Endodermal cell (in vitro differentiated cells): Measurements from ENCODE around the gene CHST2. TPM values are rescaled to one million over a fixed set of nuclear protein-coding genes. Genes with fewer than 3 reads are reported as not detected.
A peak's percentile ranks its signal among the peaks of the same experiment; 100 is the strongest.

Experiments used
- DNase-seq: peaks from one replicate; pipeline ENCODE4 v3.0.0-alpha.2; 2017
- H3K27ac ChIP-seq: 2 replicates; pipeline ENCODE4 v1.5.1; 2013; ENCODE audit warnings: mild to moderate bottlenecking, low read depth, low read length, moderate library complexity
- H3K27me3 ChIP-seq: 2 replicates; pipeline ENCODE4 v1.6.1; 2013; ENCODE audit warnings: mild to moderate bottlenecking, low read length, moderate library complexity; ENCODE audit not compliant: insufficient read depth, control insufficient read depth, poor library complexity, severe bottlenecking
- H3K36me3 ChIP-seq: 2 replicates; pipeline ENCODE4 v1.7.0; 2013; ENCODE audit warnings: mild to moderate bottlenecking, low read length, moderate library complexity; ENCODE audit not compliant: control insufficient read depth, insufficient read depth
- H3K4me1 ChIP-seq: one replicate; pipeline ENCODE4 v1.7.0; 2013; ENCODE audit warnings: low read length; ENCODE audit not compliant: control insufficient read depth, insufficient read depth
- H3K4me3 ChIP-seq: 2 replicates; pipeline ENCODE4 v1.5.1; 2013; ENCODE audit warnings: mild to moderate bottlenecking, low read length, moderate library complexity
- H3K9ac ChIP-seq: 2 replicates; pipeline ENCODE4 v1.6.1; 2013; ENCODE audit warnings: mild to moderate bottlenecking, low read length, moderate library complexity; ENCODE audit not compliant: poor library complexity, severe bottlenecking; ENCODE audit errors: extremely low read depth
- H3K9me3 ChIP-seq: 2 replicates; pipeline ENCODE4 v1.6.1; 2013; ENCODE audit warnings: mild to moderate bottlenecking, low read length, moderate library complexity; ENCODE audit not compliant: control insufficient read depth
- H3K27ac Mint-ChIP-seq: 2 replicates; pipeline ENCODE4 v1.8.0; 2020; ENCODE audit warnings: mixed read lengths
- H3K27me3 Mint-ChIP-seq: 2 replicates; pipeline ENCODE4 v1.8.0; 2021; ENCODE audit warnings: mild to moderate bottlenecking, mixed read lengths; ENCODE audit not compliant: insufficient read depth
- H3K36me3 Mint-ChIP-seq: 2 replicates; pipeline ENCODE4 v1.8.0; 2020; ENCODE audit warnings: low read depth, mixed read lengths
- H3K4me1 Mint-ChIP-seq: 2 replicates; pipeline ENCODE4 v1.8.0; 2020; ENCODE audit warnings: mixed read lengths
- H3K4me3 Mint-ChIP-seq: 2 replicates; pipeline ENCODE4 v1.8.0; 2020; ENCODE audit warnings: mild to moderate bottlenecking, moderate library complexity, mixed read lengths
- H3K9me3 Mint-ChIP-seq: 2 replicates; pipeline ENCODE4 v1.8.0; 2020; ENCODE audit warnings: mild to moderate bottlenecking, mixed read lengths
- WGBS, 2 experiments: methylation state at CpG; one replicate each; pipeline versions ENCODE4 v1.1.5 to v1.1.7; 2013; ENCODE audit warnings: missing lambda C conversion rate in 2 of 2, mixed read lengths in 1 of 2; ENCODE audit not compliant: insufficient coverage in 1 of 2, insufficient read length in 1 of 2; 5-methylcytosine and 5-hydroxymethylcytosine counted together
- total RNA-seq, 2 donors: library from RNA; stranded (reverse); fragmentation: NEBNext Ultra II Directional in 1 of 2; extraction: Animal tissue kit (Norgen Biotek cat#: 25700) in 1 of 2; gene quantifications; 2 replicates in 1 of 2; 3 replicates in 1 of 2; pipeline ENCODE4 v1.2.1, GENCODE V29; 2021
- TF ChIP-seq, protein P1 (sequence below): fragments of 200-600 bp; sonication (generic); conservative IDR thresholded peaks from 2 replicates; pipeline ENCODE4 v1.5.0; 2021; ENCODE audit warnings: antibody characterized with exemption, mild to moderate bottlenecking

Gene CHST2
- total RNA-seq, 2 donors from 2014 or later, result 3.4 to 7.2 TPM

- H3K9ac ChIP-seq, result no peak overlapping the region
- no peaks in the 10 kb centered on the region for H3K27me3 Mint-ChIP-seq
- H3K36me3 Mint-ChIP-seq, result peaks cover 7% of the 10 kb centered on the region
- H3K27ac ChIP-seq, result no peak overlapping the region
- no peak overlapping the region for H3K4me3 ChIP-seq
- H3K9me3 Mint-ChIP-seq, result peaks cover 32% of the 10 kb centered on the region
- no peak for DNase-seq
- peaks cover 9% of the 10 kb centered on the region for H3K9me3 ChIP-seq
- TF ChIP-seq, protein P1, sequence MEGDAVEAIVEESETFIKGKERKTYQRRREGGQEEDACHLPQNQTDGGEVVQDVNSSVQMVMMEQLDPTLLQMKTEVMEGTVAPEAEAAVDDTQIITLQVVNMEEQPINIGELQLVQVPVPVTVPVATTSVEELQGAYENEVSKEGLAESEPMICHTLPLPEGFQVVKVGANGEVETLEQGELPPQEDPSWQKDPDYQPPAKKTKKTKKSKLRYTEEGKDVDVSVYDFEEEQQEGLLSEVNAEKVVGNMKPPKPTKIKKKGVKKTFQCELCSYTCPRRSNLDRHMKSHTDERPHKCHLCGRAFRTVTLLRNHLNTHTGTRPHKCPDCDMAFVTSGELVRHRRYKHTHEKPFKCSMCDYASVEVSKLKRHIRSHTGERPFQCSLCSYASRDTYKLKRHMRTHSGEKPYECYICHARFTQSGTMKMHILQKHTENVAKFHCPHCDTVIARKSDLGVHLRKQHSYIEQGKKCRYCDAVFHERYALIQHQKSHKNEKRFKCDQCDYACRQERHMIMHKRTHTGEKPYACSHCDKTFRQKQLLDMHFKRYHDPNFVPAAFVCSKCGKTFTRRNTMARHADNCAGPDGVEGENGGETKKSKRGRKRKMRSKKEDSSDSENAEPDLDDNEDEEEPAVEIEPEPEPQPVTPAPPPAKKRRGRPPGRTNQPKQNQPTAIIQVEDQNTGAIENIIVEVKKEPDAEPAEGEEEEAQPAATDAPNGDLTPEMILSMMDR, result no peak
- H3K4me1 Mint-ChIP-seq, result no peaks in the 10 kb centered on the region
- WGBS, 2 experiments, result 83% methylated on average over 1 of the region's 1 CpG; no CpG with 5 or more reads in 1 of the 2 experiments
- no peaks in the 10 kb centered on the region for H3K36me3 ChIP-seq
- no peaks in the 10 kb centered on the region for H3K4me1 ChIP-seq
- H3K27me3 ChIP-seq, result no peaks in the 10 kb centered on the region
- no peak overlapping the region for H3K4me3 Mint-ChIP-seq
- H3K27ac Mint-ChIP-seq, result no peak overlapping the region
Observed at GRCh38 chr3:143088835-143089234, 30.7 kb upstream of the CHST2 start.

DNA sequence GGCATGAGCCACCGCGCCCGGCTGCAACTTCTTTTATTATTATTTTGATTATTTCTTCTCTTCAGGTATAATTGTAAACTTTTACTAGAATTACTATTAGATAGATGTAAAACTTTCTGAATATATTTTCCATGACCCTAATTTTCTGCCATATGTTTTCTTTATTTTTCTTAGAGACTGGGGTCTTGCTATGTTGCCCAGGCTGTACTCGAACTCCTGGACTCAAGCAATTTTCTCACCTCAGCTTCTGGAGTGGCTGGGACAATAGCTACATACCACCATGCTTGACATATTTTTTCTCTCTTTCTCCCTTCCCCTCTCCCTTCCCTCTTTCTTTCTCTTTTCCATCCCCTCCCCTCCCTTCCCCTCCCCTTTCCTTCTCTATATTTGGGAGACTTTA lies 29.6 kb upstream of the CHST2 start:
- no peak overlapping the region for H3K4me3 ChIP-seq
- Mint-ChIP-seq H3K9me3 (peaks cover 22% of the 10 kb centered on the region), H3K36me3 (peaks cover 2% of the 10 kb centered on the region), H3K27me3 (no peaks in the 10 kb centered on the region), H3K4me3 (no peak overlapping the region), H3K4me1 (no peaks in the 10 kb centered on the region), H3K27ac (no peak overlapping the region)
- H3K4me1 ChIP-seq, result no peaks in the 10 kb centered on the region
- TF ChIP-seq, protein P1, result no peak
- no peak overlapping the region for H3K9ac ChIP-seq
- H3K27me3 ChIP-seq, result no peaks in the 10 kb centered on the region
- no peak overlapping the region for H3K27ac ChIP-seq
- peaks cover 8% of the 10 kb centered on the region for H3K9me3 ChIP-seq
- no peak for DNase-seq
- WGBS, 2 experiments, result 89 to 100% methylated on average over 1 of the region's 4 CpGs
- H3K36me3 ChIP-seq, result no peaks in the 10 kb centered on the region

DNA sequence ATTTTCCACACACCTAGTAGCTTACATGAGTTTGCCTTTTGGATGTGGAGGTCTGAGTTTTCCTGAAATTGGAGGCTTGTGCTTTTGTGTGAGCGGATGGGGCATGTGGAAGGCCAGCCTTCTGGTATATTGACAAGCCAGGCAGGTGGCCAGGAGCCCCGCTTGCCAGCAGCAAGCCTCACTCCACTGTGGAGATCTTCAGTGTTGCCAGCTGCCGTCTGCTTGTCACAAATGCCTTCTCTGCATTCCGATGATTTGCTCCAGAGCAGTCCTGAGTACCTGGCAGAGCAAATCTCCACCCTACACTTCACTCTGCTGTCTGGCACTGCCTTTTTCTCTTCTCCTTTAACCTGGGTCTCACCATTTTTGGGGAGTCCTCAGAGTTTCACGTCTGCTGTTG lies 29.1 kb upstream of the CHST2 start:
- Mint-ChIP-seq H3K9me3 (peaks cover 20% of the 10 kb centered on the region), H3K27ac (no peak overlapping the region), H3K36me3 (no peaks in the 10 kb centered on the region), H3K27me3 (no peaks in the 10 kb centered on the region), H3K4me1 (no peaks in the 10 kb centered on the region), H3K4me3 (no peak overlapping the region)
- Histone ChIP-seq H3K36me3 (no peaks in the 10 kb centered on the region), H3K27ac (no peak overlapping the region), H3K9ac (no peak overlapping the region), H3K4me1 (no peaks in the 10 kb centered on the region), H3K9me3 (peaks cover 5% of the 10 kb centered on the region), H3K27me3 (no peaks in the 10 kb centered on the region), H3K4me3 (no peak overlapping the region)
- TF ChIP-seq, protein P1, result no peak
- peak; percentile 63 for DNase-seq
- 48 to 67% methylated on average over 3 to 5 of the region's 5 CpGs for WGBS, 2 experiments
